ENCODE results near the gene ADGRG6.

GRCh38 chr6:142482974-142483373, 181.2 kb downstream of the ADGRG6 start:
- TF ChIP-seq CTCF (IDR thresholded peaks at IDR 0.05; ENCODE audit: low read depth, low read length, missing input control), result no peak
- no peak for TF ChIP-seq GABPA (IDR thresholded peaks at IDR 0.05 in 1 of 2, conservative IDR thresholded peaks at IDR 0.05 in 1 of 2)
- no peak for TF ChIP-seq REST (IDR thresholded peaks at IDR 0.05)
- no peak for TF ChIP-seq SP1 (IDR thresholded peaks at IDR 0.05)
- TF ChIP-seq YY1 (IDR thresholded peaks at IDR 0.05), result no peak
- TF ChIP-seq RAD21 (IDR thresholded peaks at IDR 0.05), result no peak
- TF ChIP-seq TAF1 (conservative IDR thresholded peaks at IDR 0.05), result no peak
- no peak for TF ChIP-seq RXRA (IDR thresholded peaks at IDR 0.05)
- TF ChIP-seq MAX (IDR thresholded peaks at IDR 0.05), result no peak
- TF ChIP-seq ATF3 (IDR thresholded peaks at IDR 0.05), result no peak
- TF ChIP-seq EGR1 (IDR thresholded peaks at IDR 0.05; ENCODE audit: low read depth in 2 of 2), result no peak
- no peak for TF ChIP-seq FOXA1 (IDR thresholded peaks at IDR 0.05)

All from liver (tissue), 3 donors.